ENCODE results near the gene GAB2.

The GAB2 gene

DNA sequence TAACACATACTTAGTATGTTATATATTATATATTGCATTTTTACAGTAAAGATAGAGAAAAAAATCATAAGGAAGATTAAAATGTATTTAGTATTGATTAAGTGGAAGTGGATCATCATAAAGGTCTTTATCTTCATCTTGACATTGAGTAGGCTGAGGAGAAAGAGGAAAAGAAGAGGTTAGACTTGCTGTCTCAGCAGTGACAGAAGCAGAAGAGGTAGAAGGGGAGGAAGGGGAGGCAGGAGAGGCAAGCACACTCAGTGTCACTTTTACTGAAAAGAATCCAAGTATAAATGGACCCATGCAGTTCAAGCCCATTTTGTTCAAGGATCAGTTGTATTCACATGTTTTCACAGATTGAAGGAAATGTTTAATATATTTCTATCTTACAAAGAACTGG, 69.7 kb downstream of the GAB2 start:
- TF ChIP-seq SP2 (tag by site-specific recombination; IDR thresholded peaks at IDR 0.05), result no peak
- no peak for TF ChIP-seq ZNF18 (tag by site-specific recombination; IDR thresholded peaks at IDR 0.05)
- TF ChIP-seq TSHZ1 (tag by site-specific recombination; IDR thresholded peaks at IDR 0.05; ENCODE audit: borderline replicate concordance), result no peak
- no peak for TF ChIP-seq ZNF664 (tag by site-specific recombination; IDR thresholded peaks at IDR 0.05)
- TF ChIP-seq ZNF76 (tag by site-specific recombination; IDR thresholded peaks at IDR 0.05; ENCODE audit: borderline replicate concordance, low read depth), result no peak
- no peak for TF ChIP-seq ZNF148 (tag by site-specific recombination; IDR thresholded peaks at IDR 0.05; ENCODE audit: borderline replicate concordance)
- no peak for TF ChIP-seq KLF16 (tag by site-specific recombination; IDR thresholded peaks at IDR 0.05)
- TF ChIP-seq ZNF266 (tag by site-specific recombination; IDR thresholded peaks at IDR 0.05; ENCODE audit: low read depth), result no peak
- TF ChIP-seq ZNF19 (tag by site-specific recombination; IDR thresholded peaks at IDR 0.05; ENCODE audit: low read depth), result no peak
- no peak for TF ChIP-seq ZNF580 (tag by site-specific recombination; IDR thresholded peaks at IDR 0.05)
- Histone ChIP-seq H3K4me3 (ENCODE audit: low read depth, low read length) (no peak overlapping the region), H3K27ac (ENCODE audit: extremely low read depth, low read depth, low read length) (no peak overlapping the region), H3K36me3 (ENCODE audit: control insufficient read depth in 2 of 2, insufficient read depth in 1 of 2, low read length in 2 of 2) (no peaks in the 10 kb centered on the region), H3K9me3 (ENCODE audit: control insufficient read depth, insufficient read depth, low read depth, low read length) (no peaks in the 10 kb centered on the region), H3K4me1 (ENCODE audit: control insufficient read depth, insufficient read depth, low read length) (no peaks in the 10 kb centered on the region)
- ChIA-PET CTCF (no interaction called here), POLR2A (no interaction called here)

DNA sequence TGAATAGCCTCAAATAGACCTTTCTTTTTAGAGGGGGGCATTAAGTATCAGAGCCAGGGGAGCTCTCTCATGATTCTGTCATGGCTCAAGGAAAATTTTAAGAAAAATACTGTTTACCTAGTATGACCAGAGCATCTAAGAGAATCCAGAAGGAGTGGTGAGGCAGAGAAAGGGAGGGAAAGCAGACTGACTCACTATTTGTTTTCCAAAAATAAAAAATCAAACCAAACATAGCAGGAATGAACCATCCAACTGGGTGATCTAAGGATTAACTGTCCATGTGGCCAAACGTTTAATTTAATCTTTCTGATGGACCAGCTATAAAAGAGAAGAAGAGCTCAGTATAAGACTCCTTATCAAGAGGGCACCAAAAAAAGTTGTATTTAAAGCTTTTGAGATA, 70.8 kb downstream of the GAB2 start:
- H3K4me1 ChIP-seq (ENCODE audit: control insufficient read depth, insufficient read depth, low read length), result no peaks in the 10 kb centered on the region
- H3K4me3 ChIP-seq (ENCODE audit: low read depth, low read length), result no peak overlapping the region
- H3K9me3 ChIP-seq (ENCODE audit: control insufficient read depth, insufficient read depth, low read depth, low read length), result no peaks in the 10 kb centered on the region
- no peak overlapping the region for H3K27ac ChIP-seq (ENCODE audit: extremely low read depth, low read depth, low read length)
- CTCF ChIA-PET, result interaction anchor here (0.8 kb wide), 1 partner anchor 49 kb away, joined by 3 read pairs; no protein-coding TSS in a partner anchor
- H3K36me3 ChIP-seq (ENCODE audit: control insufficient read depth in 2 of 2, insufficient read depth in 1 of 2, low read length in 2 of 2), result no peaks in the 10 kb centered on the region
- POLR2A ChIA-PET, result no interaction called here
- TF ChIP-seq ZNF335 (tag by site-specific recombination; conservative IDR thresholded peaks at IDR 0.05), result no peak
- TF ChIP-seq ZFHX2 (tag by site-specific recombination; conservative IDR thresholded peaks at IDR 0.05), result no peak
- TF ChIP-seq, protein P1, sequence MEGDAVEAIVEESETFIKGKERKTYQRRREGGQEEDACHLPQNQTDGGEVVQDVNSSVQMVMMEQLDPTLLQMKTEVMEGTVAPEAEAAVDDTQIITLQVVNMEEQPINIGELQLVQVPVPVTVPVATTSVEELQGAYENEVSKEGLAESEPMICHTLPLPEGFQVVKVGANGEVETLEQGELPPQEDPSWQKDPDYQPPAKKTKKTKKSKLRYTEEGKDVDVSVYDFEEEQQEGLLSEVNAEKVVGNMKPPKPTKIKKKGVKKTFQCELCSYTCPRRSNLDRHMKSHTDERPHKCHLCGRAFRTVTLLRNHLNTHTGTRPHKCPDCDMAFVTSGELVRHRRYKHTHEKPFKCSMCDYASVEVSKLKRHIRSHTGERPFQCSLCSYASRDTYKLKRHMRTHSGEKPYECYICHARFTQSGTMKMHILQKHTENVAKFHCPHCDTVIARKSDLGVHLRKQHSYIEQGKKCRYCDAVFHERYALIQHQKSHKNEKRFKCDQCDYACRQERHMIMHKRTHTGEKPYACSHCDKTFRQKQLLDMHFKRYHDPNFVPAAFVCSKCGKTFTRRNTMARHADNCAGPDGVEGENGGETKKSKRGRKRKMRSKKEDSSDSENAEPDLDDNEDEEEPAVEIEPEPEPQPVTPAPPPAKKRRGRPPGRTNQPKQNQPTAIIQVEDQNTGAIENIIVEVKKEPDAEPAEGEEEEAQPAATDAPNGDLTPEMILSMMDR (tag by site-specific recombination; IDR thresholded peaks at IDR 0.05), result no peak
- TF ChIP-seq SALL2 (tag by site-specific recombination; IDR thresholded peaks at IDR 0.05; ENCODE audit: borderline replicate concordance), result no peak
- TF ChIP-seq ZNF157 (tag by site-specific recombination; IDR thresholded peaks at IDR 0.05), result no peak
- no peak for TF ChIP-seq ZNF274 (IDR thresholded peaks at IDR 0.05; ENCODE audit: low read length)
- no peak for TF ChIP-seq ZNF274 (tag by site-specific recombination; IDR thresholded peaks at IDR 0.05; ENCODE audit: borderline replicate concordance)
- TF ChIP-seq ZNF544 (tag by site-specific recombination; IDR thresholded peaks at IDR 0.05), result no peak
- TF ChIP-seq, protein P2, sequence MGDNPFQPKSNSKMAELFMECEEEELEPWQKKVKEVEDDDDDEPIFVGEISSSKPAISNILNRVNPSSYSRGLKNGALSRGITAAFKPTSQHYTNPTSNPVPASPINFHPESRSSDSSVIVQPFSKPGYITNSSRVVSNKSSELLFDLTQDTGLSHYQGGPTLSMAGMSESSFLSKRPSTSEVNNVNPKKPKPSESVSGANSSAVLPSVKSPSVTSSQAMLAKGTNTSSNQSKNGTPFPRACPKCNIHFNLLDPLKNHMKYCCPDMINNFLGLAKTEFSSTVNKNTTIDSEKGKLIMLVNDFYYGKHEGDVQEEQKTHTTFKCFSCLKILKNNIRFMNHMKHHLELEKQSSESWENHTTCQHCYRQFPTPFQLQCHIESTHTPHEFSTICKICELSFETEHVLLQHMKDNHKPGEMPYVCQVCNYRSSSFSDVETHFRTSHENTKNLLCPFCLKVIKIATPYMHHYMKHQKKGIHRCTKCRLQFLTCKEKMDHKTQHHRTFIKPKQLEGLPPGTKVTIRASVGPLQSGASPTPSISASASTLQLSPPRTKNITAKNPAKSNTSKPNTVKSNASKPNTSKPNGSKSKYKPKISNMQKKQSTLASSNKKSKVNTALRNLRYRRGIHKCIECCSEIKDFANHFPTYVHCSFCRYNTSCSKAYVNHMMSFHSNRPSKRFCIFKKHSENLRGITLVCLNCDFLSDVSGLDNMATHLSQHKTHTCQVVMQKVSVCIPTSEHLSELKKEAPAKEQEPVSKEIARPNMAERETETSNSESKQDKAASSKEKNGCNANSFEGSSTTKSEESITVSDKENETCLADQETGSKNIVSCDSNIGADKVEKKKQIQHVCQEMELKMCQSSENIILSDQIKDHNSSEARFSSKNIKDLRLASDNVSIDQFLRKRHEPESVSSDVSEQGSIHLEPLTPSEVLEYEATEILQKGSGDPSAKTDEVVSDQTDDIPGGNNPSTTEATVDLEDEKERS (tag by site-specific recombination; IDR thresholded peaks at IDR 0.05), result no peak
- no peak for TF ChIP-seq INSM2 (tag by site-specific recombination; IDR thresholded peaks at IDR 0.05)
- no peak for TF ChIP-seq ZNF610 (tag by site-specific recombination; IDR thresholded peaks at IDR 0.05; ENCODE audit: borderline replicate concordance)
